HG02759 (cell line): ENCODE results near the gene CST9L.

Source experiments
- ATAC-seq: cut with Tn5 transposase; IDR thresholded peaks from one replicate; pipeline ENCODE4 v1.9.1; 2021; ENCODE audit warnings: mild to moderate bottlenecking, moderate library complexity; ENCODE audit not compliant: unreplicated experiment

CST9L gene

DNA sequence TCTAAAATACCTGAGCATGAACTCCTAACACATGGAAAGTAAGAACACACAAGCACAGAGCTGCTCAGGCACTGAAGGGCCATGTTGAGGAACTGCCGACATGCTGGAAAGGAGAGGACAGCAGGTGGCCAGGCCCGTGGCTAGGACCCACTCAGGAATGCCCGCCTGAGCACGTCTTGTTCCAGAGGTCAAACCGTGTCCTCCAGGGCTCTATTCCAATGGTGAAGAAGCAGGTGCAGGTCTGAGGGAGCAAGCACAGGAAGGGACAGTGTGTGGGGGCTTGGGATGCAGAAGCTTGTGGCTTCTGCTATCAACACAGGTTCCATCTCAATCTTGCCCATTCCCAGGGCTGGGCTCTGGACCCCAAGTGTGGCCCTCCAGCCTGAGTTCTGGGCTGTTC, 20.7 kb downstream of the CST9L start:
- ATAC-seq = no peak

DNA sequence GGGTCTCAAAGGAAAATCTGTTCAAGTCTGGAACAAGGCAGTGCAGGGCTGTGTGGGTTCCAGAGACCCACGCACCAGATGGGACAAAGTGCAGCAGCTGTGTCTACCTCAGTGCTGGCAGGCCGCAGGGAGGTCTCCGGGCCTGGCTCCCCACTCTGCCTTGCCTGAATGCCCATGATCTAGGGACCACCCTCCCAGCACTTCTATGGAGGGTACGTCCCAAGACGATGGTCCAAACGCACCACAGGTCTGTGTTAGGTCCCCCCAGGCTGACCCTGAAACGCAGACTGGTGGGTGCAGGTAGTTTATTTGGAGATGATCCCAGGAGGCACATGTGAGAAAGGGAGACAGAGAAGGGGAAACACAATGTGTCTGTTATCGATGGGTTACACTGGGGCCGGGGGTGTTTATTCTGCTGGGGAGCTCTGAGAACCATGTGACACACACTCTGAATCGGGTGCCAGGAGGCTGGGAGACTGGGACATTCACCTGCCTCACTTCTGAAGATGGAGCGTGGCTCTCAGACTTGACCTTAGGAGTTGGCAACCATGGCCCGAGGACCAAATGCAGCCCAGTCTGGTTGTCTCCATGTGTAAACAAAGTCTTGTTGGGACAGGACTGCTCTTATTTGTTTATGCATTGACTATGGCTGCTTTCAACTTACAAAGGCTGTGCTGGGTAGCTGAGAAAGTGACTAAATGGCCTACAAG, 21.7 kb downstream of the CST9L start:
- ATAC-seq = no peak

DNA sequence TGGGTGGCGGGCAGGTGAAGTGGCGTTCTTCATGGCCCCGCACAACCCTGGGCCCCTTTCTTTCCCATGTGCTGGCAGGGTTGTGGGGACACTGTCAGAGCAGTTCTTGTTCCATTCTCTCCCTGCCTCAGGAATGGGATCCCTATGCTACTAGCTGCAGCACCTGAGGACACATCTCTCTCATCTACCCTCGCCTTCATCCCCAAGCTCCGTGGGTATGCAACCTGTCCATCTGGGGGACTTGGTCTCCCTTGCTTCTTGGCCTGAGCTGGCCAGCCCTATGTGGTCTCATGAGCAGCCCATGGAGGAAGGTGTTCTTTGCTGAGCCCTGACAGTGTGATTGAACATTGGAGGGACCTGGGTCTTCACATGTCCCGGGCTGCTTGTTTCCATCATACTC, 24.2 kb downstream of the CST9L start:
- no peak for ATAC-seq

DNA sequence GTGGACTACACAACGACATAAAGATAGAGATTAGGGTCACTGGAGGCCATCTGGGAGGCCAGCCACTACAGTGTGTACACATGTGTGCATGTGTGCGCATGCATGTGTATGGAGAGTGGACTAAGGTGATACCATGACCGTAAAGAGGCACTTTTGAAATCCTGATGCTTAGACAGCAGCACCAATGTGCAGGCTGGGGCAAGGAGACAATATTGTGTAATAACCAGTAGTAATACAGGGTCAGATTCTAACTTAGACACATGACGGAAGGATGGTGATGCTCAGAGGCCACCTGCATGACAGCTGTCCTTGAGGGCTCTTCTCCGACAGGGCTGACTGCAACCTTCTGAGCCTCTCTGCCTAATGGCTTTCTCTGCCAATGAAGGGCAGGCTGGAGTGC, 25.5 kb downstream of the CST9L start:
- ATAC-seq = no peak

DNA sequence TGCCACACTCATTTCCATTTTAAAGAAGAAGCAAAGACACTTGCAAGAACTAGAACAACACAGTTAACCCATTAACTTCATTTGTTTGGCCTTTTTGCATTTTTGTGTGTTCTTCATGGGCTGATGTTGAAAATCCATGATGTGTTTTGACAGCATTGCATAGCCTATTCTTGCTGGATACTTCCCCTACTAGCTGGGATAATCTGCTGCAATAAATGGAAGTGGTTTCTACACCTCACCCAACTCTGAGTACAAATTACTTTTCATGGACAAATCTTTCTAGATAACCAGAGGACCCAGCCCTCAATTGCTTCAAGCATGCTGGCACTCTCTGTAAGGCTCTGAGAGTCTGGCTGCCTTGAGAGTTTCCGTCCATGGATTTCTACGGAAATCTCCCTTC, 26.5 kb downstream of the CST9L start:
- ATAC-seq = no peak

DNA sequence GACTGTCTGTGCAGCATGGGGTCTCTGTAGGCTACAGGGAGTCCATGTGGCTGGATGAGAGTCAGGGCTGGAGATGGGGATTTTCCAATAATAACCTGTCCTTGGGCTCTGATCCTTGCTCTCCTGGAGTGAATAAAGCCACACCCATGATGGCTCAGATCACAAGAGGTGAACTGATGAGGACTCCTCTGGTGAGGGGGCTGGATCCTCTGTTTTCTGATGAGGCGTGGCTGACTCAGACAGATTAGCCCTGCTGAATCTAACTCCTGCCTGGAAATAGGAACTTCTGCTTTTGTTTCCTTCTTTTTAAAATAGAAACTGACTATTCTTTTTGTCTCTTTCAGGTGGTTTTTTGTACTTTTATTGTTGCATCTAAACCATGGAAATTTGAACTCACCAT, 27.0 kb downstream of the CST9L start:
- ATAC-seq = no peak

DNA sequence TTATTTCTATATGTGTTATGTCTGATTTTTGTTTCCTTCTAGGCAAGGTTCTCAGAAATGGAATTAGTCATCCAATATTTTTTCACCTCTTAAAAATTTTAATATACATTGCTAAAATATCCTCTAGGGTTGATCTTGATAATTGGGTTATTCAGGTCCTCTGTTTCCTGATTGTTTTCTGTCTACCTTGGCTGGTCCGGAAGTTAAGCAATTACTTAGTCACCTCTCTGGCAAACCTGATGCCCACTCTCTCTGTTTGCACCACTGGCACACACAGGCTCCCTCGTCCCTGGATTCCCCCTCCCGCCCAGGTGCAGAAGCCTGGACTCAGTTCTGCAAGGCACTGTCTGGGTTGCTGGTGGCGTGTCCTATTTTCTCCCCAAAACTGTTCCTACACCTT, 27.7 kb downstream of the CST9L start:
- no peak for ATAC-seq

DNA sequence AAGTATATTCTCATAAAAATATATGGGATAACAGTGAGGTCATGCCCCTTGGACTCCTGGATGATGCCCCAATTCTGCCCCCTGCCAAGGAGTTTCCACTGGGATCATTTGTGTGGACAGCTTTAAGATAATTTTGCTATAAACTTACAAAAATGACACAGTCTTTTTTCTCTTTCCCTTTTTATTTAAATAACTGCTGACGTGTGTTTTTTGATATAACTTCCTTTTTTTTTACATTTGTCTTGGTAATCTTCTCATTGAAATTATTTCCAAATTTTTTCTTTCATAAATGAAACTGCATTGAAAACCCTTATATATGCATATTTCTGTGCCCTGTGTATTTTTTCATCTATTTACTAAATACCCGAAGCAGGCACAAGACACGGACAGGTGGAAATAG, 31.3 kb downstream of the CST9L start:
- ATAC-seq = no peak

DNA sequence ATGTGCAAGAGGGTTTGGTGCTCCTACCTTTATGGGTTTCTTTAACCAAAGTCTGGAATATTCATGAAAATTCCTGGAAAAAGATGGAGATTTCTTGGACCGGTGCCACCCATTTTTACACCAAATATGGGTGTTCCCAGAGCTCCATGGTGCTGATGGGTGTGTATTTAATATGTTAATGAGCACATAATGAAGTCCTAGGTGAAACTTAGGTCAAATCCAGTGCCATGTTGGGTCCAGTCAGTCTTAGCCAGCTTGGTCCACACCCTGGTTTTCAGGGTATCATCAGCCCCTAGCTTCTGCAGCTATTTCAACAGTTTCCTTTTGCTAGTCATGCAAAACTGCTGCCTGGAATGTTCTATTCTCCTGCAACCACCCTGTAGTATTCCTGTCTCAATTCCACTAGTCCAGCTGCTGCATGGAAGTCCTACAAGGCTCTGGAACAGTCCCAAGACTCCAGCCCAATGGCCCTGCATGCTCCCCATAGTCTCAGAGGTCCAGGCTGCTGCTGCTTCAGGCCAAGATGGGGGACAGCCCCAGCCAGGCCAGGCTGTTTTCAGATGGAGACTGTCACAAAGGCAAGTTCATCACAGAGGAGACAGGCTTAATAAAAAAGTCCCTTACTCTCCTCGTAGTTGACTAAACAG, 31.8 kb downstream of the CST9L start:
- ATAC-seq = no peak

DNA sequence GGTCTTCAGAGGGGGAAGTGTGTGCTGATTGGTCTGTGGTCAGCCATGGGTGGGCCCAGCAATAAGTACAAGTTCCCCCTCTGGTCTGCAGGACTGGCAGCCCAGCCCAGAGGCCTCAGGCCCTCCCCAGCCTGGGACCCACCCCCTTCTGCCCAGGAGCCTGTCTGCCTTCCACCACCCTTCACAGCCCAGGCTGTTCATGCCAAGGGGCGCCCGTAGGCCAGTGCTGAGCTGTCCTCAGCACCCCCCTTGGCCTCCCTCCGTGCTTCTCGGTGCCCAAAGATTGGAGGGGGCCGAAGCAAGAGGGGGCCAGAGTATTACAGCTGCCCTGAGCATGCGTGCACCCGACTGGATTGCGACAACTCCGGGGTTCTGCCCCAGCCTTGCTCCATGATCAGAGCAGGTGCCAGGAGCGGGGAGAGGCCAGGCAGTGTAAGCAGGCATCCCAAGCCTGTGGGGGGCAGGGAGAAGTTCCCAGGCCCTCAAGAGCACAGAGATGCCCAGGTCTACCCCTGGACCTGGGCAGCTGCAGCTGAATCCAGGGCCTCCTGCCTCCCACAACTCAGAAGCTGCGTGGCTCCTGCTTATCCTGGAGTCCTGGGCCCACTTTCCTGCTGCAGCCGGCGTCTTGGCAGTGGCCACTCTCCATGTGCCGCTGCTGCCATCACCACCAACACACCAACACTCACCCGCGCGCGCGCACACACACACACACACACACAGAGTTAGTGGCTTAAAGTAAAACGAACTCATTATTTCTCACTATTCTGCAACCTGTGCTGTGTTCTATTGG, 33.3 kb downstream of the CST9L start:
- ATAC-seq = no peak

DNA sequence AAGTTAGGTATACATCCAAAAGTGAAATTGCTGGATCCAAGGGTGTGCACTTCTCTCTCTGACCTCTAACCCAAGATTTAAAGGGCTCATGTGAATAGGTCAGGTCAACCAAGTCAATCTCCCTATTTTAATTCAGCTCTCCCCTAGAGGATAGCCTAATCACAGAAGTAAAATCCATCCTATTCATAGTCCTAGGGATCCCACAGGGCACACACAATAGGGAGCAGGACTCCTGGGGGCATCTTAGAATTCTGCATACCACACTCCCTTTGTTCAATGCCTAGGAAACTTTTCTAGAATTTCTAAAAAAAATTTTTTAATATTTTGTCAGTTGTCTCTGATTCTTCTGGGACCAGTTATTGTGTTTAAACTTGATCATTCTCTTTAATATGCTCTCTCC, 35.1 kb downstream of the CST9L start:
- no peak for ATAC-seq

DNA sequence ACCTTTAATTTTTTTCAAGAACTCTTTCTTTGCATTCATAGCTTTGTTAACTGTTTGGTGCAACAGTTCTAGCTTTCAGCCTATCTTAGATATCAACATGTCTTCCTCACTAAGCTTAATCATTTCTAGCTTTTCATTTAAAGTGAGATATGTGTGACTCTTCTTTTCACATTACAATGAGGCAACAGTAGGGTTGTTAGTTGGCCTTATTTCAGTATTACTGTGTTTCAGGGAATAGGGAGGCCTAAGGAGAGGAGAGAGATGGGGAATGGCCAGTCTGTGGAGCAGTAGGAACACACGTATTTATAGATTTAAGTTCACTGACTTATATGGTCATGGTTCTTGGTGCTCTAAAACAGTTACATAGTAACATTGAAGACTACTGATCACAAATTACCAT, 35.8 kb downstream of the CST9L start:
- no peak for ATAC-seq

DNA sequence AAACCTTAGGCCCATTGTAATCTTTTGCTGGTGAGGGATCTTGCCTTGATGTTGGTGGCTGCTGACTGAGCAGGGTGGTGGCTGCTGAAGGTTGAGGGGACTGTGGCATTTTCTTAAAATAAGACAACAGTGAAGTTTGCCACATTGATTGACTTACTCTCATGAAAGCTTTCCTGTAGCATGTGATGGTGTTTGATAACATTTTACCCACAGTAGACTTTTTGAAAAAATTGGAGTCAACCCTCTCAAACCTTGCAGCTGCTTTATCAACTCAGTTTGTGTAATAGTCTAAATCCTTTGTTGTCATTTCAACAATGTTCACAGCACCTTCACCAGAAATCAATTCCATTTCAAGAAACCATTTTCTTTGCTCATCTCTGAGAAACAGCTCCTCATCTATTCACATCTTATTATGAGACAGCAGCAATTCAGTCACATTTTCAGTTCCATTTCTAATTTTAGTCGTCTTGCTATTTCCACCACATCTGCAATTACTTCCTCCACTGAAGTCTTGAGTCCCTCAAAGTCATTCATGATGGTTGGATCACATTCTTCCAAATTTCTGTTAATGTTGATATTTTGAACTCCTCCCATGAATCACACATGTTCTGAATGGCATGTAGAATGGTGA, 37.2 kb downstream of the CST9L start:
- no peak for ATAC-seq

DNA sequence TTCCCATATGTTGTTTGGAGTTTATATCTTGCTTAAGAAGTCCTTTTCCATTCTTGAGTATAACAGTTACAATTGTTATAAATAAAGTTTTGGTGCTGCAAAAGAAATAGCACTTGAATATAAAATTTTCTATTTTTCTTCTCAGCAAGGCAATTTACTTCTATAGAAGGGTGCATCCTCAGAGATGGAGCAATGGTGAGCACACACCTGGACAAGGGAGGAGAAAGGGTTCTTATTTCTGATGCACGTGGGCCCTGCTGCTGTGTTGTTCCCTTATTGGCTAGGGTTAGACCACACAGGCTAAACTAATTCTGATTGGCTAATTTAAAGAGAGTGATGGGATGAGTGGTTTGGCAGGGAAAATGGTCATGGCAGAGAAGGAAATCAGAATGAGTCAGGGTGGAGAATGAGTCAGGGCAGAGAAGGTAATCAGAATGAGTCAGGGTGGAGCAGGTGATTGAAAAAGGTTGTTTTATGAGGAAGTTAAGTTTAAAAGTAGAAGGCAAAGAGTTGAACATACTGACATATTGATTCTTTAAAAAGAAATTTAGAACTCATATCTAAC, 39.3 kb downstream of the CST9L start:
- no peak for ATAC-seq

DNA sequence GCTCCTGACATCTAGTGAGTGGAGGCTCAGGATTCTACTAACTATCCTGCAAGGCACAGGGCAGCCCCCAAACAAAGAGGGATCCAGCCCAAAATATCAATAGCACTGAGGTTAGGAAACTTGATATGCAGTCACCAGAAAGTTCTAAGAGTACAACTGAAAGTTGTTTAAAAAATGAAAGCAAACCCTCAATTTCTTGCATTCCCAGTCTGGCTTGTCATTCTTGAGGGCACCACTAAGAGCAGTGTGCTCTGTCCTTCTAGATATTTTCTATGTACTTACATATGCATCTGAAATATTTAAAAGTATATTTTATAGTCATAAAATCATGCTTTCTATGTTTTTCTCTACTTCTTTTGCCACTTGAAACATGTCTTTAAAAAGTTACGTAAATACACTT, 41.4 kb downstream of the CST9L start:
- no peak for ATAC-seq

DNA sequence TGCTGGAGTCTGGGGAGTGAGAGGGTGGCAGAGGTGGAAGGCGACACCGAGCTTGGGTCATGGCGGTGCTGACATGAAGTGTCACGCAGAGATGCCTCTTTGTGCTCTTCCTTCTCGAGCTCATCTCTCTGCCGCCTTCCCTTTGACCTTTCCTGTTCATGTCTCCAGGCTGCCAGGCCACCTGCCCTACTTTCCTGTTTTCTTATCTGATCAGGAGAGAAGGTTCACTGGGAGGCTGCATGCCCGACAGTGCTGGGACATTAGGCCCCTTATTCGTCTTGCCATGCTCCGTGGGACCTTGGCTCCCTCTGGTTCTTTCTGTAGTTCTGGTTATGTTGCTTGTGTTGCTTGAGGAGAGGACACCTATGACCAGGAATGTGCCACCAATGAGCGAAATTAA, 44.1 kb downstream of the CST9L start:
- no peak for ATAC-seq

DNA sequence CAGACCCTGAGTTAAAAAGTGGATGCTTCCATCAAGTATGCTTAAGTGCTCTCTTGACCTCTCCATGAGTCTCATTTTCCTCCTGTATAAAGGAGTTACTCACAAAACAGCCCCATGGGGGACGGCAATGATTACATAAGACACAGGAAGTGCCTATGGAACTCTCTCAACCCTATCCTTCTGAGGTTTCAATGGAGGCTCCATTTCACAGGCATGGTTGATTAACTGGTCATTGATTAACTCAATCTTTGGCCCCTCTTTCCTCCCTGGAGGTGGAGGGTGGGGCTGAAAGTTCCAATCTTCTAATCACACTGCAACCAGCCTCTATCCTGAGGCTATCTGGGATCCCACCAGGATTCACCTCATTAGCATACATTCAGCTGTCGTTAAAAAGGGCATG, 48.1 kb downstream of the CST9L start:
- ATAC-seq = no peak

DNA sequence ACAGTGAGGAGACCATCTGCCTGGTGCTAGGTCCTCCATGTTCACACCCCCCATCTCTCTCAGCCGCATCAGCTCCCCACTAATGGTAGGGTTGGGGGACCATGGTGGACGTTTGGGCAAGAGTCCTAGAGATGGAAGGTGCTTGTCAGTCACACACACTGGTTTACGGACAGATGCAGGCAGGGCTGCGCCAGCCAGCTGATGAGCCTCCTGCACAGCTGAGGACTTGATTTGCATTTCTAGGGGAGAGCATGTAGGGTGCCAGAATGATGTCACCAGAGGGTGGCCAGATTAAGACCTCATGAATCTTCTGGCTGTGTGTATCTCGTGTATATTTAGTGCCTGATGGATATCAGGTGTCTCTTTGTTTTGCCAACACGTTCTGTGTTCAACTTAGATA, 48.7 kb downstream of the CST9L start:
- ATAC-seq = no peak

DNA sequence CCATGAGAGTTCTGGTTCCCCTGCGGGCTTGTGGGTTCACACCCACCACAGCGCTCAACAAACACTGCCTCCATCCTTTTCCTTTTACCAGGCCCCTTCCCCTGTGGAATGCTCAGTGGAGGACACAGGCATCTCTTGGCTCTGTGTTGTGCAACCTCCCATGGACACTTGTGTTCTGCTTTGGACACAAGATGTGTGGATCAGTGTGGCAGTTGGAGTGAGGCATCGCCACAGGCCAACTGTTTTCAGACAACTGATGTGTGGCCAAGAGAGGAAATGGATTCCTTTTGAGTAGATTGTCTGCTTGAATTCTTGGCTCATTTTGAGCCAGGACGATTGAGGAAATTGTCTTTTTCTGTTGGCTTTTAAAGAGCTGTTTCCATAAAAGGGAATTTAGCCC, 50.6 kb downstream of the CST9L start:
- ATAC-seq = no peak

DNA sequence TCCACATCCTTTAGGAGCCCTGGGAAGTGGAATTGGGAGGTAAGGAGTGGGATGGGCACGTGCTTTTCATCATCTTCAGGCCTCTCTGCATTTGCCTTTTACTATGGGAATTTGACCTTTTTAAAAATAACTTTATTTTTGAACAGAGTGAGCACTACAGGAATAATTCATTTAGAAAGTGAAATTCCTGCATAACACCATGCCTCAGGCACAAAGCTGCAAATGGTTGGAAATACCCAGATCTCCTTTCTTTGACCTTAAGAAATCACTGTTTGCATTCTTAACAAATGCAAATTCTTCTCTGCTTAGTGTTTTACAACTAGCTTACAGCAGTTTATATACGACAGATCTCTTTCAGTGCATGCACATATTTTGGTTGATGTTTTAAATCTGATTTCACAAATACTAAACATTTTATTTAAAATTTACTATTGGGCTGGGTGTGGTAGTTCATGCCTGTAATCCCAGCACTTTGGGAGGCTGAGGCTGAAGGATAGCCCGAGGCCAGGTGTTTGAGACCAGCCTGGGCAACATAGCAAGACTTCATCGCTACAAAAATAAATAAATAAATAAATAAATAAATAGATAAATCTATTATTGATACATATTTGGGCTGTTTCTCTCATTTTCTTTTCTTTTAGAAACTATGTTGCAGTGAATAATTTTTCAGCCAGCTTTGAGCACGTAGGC, 52.9 kb downstream of the CST9L start:
- no peak for ATAC-seq

DNA sequence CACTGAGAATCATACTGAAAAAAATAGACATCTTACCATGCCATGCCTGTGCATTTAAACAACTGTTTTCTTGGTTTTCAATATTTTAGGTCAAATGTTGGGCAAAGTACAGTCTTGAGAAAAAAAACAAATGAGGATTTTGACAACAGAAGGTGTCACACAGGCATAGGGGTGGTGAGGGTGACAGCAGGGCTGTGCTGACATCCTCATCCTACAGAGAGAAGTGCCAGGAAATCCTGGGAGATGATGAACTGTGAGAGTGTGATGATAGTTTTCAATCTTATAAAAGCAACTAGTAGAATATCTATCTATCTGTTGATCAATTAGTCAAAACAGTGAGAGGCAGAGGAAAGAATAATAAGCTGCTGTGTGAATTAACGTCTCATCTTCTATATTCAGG, 53.4 kb downstream of the CST9L start:
- ATAC-seq = no peak
